DOHH2 (cell line): ENCODE measurements around the gene SSBP1.

Experiments
- EZH2phosphoT487 ChIP-seq: fragments of 200-600 bp; sonication (generic); IDR thresholded peaks from 2 replicates; pipeline ENCODE4 v1.6.1; 2017; ENCODE audit warnings: borderline replicate concordance, mild to moderate bottlenecking, antibody characterized with exemption, low read length, moderate library complexity, mixed read lengths
- TF ChIP-seq, protein P1 (sequence below): fragments of 200-600 bp; sonication (generic); IDR thresholded peaks from one replicate; pipeline ENCODE4 v1.5.1; 2014; ENCODE audit warnings: antibody characterized with exemption, mild to moderate bottlenecking, low read depth, low read length; ENCODE audit not compliant: poor library complexity, severe bottlenecking

DNA sequence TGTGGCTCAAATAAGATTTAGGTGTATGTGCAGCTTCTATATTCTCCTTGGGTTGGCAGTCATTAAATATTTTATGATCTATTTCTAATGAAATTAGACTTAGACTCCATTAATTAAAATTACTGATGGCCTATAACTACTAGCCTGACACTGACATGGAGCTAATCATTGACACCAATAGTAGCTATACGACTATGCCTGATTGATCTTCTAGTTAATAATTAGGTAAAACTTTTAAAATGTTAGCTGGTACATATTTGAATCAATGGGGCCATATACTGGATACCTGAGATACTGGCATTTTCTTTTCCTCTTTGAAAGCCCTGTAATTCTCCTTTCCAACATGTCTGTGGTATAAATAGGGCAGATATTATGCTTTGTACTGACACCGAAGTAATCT lies 15.6 kb upstream of the SSBP1 start:
- TF ChIP-seq, protein P1, sequence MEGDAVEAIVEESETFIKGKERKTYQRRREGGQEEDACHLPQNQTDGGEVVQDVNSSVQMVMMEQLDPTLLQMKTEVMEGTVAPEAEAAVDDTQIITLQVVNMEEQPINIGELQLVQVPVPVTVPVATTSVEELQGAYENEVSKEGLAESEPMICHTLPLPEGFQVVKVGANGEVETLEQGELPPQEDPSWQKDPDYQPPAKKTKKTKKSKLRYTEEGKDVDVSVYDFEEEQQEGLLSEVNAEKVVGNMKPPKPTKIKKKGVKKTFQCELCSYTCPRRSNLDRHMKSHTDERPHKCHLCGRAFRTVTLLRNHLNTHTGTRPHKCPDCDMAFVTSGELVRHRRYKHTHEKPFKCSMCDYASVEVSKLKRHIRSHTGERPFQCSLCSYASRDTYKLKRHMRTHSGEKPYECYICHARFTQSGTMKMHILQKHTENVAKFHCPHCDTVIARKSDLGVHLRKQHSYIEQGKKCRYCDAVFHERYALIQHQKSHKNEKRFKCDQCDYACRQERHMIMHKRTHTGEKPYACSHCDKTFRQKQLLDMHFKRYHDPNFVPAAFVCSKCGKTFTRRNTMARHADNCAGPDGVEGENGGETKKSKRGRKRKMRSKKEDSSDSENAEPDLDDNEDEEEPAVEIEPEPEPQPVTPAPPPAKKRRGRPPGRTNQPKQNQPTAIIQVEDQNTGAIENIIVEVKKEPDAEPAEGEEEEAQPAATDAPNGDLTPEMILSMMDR = no peak
- TF ChIP-seq EZH2phosphoT487 = no peak
